ENCODE measurements around the gene KCNK10. TPM values are rescaled to one million over a fixed set of nuclear protein-coding genes. Genes with fewer than 3 reads are reported as not detected.

Gene KCNK10
- total RNA-seq, 4 donors from 2014 or later: 0.17 TPM; not detected in 3

DNA sequence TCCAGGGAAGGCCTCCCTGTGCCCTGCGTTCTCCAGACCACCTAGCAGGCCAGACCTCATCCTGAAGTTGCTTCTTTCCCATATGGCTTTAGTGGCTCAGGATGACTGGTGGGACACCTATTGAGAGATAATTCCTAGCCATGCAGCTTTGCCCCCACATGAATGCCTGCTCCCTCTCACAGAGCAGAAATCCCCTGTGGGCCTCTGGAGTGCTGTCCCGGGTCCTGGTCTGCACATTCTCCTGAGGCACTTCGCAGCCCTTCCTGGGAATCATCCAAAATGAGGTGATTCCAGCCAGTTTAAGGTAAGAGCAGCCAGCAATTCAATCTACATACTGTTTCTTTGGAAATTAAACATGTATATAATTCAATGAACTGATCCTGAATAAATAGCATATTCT, 182.2 kb downstream of the KCNK10 start:
- 44% methylated on average over 3 of the region's 3 CpGs for WGBS
- Histone ChIP-seq H3K36me3 (no peaks in the 10 kb centered on the region), H3K27me3 (no peaks in the 10 kb centered on the region), H3K9me3 (no peaks in the 10 kb centered on the region), H3K4me1 (no peaks in the 10 kb centered on the region), H3K27ac (replicated peaks in 1 of 4) (no peak overlapping the region), H3K4me3 (no peak overlapping the region)
- intact Hi-C loops (cut with DNase I): no loop called here
- TF ChIP-seq POLR2A (IDR thresholded peaks at IDR 0.05; ENCODE audit: low read depth): no peak
- TF ChIP-seq EP300 (IDR thresholded peaks at IDR 0.05): no peak
- TF ChIP-seq, protein P1, sequence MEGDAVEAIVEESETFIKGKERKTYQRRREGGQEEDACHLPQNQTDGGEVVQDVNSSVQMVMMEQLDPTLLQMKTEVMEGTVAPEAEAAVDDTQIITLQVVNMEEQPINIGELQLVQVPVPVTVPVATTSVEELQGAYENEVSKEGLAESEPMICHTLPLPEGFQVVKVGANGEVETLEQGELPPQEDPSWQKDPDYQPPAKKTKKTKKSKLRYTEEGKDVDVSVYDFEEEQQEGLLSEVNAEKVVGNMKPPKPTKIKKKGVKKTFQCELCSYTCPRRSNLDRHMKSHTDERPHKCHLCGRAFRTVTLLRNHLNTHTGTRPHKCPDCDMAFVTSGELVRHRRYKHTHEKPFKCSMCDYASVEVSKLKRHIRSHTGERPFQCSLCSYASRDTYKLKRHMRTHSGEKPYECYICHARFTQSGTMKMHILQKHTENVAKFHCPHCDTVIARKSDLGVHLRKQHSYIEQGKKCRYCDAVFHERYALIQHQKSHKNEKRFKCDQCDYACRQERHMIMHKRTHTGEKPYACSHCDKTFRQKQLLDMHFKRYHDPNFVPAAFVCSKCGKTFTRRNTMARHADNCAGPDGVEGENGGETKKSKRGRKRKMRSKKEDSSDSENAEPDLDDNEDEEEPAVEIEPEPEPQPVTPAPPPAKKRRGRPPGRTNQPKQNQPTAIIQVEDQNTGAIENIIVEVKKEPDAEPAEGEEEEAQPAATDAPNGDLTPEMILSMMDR (IDR thresholded peaks at IDR 0.05): no peak
- no peak for TF ChIP-seq POLR2AphosphoS5 (IDR thresholded peaks at IDR 0.05)
- DNase-seq (ENCODE audit: extremely low spot score): no peak

DNA sequence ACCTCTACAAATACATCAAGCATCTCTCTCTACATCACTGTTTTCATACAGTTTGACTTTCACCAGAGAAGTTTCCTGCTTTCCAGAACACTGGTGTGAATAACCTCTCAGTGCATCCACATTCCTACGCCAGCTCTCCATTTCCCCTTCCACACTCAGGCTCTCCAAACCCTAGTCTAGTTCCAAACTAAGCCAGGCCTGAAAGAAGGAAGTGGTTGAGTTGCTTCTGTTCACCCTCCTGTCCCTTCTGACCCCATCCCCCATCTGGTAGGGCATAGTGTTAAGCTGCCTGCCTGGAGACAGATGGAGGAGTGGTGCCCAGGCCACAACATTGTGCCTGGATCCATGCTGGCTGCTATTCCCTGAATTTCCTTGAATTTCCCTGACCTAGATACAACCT, 185.7 kb downstream of the KCNK10 start:
- no peak for DNase-seq (ENCODE audit: extremely low spot score)
- Histone ChIP-seq H3K27ac (replicated peaks in 1 of 4) (no peak overlapping the region), H3K4me1 (no peaks in the 10 kb centered on the region), H3K27me3 (peaks cover 0 to under 1% (median 0%) of the 10 kb centered on the region in 4 donors), H3K36me3 (no peaks in the 10 kb centered on the region), H3K4me3 (no peak overlapping the region), H3K9me3 (peaks cover 0 to 5% (median 2%) of the 10 kb centered on the region in 4 donors)
- intact Hi-C loops (cut with DNase I): no loop called here
- TF ChIP-seq POLR2AphosphoS5 (IDR thresholded peaks at IDR 0.05): no peak
- no peak for TF ChIP-seq POLR2A (IDR thresholded peaks at IDR 0.05; ENCODE audit: low read depth)
- TF ChIP-seq EP300 (IDR thresholded peaks at IDR 0.05): no peak
- TF ChIP-seq, protein P1 (IDR thresholded peaks at IDR 0.05): no peak
- WGBS: 75% methylated on average over 1 of the region's 1 CpG

Other genes starting within 250 kb of the KCNK10 start
- 10 to 100 TPM; 16.2 to 34.5 (median 20.4) TPM for gene SPATA7, start 62.4 kb upstream of the KCNK10 start, total RNA-seq
- gene PTPN21, start 231.7 kb upstream of the KCNK10 start, total RNA-seq: 10 to 100 TPM; 24.7 to 47.2 (median 40.7) TPM
- 10 to 100 TPM; 48.6 to 60.0 (median 58.5) TPM for gene ZC3H14, start 239.8 kb upstream of the KCNK10 start, total RNA-seq